GM21526 (cell line): ENCODE measurements around the gene VAMP7.
"Not testable (repeated sequence)": the region's sequence is repeated elsewhere in the genome, so short reads cannot be mapped to it uniquely, and the experiment has no call there.

Experiments
- ATAC-seq: cut with Tn5 transposase; IDR thresholded peaks from one replicate; pipeline ENCODE4 v1.9.1; 2021; ENCODE audit warnings: moderate library complexity; ENCODE audit not compliant: unreplicated experiment, low FRiP score

VAMP7 gene, protein sequence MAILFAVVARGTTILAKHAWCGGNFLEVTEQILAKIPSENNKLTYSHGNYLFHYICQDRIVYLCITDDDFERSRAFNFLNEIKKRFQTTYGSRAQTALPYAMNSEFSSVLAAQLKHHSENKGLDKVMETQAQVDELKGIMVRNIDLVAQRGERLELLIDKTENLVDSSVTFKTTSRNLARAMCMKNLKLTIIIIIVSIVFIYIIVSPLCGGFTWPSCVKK

GRCh38 chrX:155881158-155881993 lies at the start of gene VAMP7:
TSS of gene VAMP7 (plus strand) at chrX:155881345. CDS start at chrX:155889467, 8,122 bp downstream.
- peak; percentile 96 for ATAC-seq

DNA sequence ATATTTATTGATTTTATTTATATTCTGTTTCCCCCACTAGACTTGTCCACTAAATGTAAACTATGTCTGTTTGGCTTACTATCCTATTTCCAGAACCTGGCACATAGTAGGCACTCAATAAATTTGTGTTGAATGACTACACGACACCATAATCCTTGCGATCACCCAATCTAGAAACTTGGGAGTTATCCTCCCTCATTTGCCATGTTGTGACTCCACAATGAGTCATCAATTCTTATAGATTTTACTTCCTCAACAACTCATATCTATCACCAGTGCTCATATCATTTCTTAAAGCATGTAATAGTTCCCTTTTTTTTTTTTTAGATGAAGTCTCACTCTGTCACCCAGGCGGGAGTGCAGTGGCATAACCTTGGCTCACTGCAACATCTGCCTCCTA lies 39.9 kb upstream of the VAMP7 start:
- ATAC-seq = no peak

DNA sequence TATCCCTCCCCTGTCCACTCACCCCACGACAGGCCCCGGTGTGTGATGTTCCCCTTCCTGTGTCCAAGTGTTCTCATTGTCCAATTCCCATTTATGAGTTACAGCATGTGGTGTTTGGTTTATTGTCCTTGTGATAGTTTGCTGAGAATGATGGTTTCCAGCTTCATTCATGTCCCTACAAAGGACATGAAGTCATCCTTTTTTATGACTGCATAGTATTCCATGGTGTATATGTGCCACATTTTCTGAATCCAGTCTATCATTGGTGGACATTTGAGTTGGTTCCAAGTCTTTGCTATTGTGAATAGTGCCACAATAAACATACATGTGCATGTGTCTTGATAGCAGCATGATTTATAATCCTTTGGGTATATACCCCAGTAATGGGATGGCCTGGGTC lies 29.4 kb upstream of the VAMP7 start:
- ATAC-seq = not testable (repeated sequence)

DNA sequence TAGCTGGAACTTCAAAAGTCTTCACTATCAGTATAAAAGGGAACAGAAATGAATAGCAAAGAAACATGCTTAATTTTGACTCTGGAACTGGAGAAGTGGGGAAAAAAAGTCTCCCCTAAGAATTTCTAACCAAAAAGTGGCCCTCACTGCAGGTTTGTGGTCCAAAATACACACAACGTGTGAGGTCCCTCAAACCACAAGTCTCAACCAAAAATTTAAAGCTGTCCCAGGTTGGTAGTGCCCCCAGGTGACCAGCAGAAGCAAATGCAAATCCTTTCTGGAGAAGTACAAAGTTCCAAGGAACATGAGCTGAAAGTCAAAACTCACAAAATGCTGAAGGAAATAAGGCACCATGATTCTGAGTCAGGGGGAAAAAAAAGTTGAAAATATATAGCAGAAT lies 23.6 kb upstream of the VAMP7 start:
- ATAC-seq = no peak

DNA sequence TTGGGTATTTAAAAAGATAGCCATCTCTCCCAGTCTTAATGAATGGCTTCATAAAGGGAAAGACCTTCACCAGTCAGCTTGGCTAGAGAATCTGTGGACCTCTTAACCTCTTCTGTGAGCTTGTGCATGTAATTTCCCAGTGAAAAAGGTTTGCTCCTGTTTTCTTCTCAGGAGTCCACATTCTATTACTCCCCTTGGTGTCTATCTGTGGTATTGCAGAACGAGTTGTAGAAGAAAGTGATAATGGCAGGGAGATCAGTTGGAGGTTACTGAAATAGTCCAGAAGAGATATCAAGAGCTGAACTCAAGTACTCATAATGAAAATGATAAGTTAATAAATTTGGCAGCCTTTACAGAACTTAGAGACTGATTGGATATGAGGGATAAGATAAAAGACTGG lies 16.5 kb upstream of the VAMP7 start:
- ATAC-seq = no peak

DNA sequence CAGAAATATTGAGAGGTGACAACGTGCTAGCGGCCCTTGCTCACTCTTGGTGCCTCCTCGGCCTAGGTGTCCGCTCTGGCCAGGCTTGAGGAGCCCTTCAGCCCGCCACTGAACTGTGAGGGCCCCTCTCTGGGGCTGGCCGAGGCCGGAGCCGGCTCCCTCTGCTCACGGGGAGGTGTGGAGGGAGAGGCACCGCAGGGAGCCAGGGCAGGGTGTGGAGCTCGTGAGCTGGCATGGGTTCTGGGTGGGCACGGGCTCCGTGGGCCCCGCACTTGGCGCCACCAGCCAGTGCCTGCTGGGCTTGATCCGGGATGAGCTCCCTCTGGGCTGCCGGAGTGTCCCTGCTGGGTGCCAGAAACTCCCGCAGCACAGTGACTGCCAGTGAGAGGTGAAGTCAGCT lies 16.0 kb upstream of the VAMP7 start:
- ATAC-seq = no peak

GRCh38 chrX:155867821-155868220 lies 13.3 kb upstream of the VAMP7 start:
- ATAC-seq = no peak

DNA sequence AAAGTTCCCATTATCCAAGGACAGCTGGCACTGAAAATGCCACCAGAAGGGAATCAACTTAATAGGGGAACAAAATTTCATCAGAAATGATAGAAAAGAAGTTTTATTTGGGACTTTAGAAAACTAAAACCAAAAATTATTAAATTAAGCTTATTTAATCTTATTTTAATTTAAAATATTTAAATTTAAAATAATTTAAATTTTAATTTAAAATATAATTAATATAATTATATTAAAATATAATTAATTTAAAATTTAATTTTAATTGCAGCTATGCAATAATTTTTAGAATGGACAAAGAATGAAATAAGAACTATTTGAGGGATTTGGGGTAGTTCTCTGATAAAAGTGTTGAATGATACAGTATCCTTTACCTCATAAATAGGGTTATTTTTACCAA lies 10.2 kb upstream of the VAMP7 start:
- no peak for ATAC-seq

- no peak for ATAC-seq
Measured at GRCh38 chrX:155871934-155872333, 9.2 kb upstream of the VAMP7 start.

- no peak for ATAC-seq
Measured at GRCh38 chrX:155873188-155873587, 8.0 kb upstream of the VAMP7 start.

DNA sequence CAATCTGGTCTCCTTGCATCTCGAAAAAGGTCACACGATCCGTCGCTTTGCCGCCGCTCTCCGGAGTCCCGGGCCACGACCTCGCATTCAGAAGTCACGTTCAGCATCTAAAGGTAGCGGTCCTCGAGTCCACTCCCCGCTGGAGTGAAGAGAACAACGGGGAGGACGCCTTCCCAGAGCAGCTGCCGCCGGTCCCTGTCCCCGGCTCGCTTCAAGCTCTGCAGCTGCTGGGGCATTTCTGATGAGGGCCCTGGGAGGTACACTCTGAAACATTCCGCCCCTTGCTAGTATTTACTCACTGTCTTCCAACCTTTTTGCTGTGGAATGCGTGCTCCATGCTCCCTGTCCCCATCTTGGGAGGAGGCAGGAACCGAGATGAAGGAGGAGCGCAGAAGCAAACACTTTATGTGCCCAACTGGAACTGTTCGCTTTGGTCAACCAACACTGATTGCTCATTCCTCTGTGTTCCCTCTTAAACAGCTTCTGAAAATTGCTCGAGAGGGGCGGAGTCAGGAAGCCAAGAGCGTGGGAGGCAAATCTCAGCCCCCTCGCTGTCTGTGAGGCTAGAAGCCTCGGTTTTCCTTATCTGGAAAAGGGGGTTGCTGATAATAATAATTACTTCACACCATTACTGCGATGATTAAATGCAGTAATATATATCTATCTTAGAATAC lies 6.4 kb upstream of the VAMP7 start:
- no peak for ATAC-seq

DNA sequence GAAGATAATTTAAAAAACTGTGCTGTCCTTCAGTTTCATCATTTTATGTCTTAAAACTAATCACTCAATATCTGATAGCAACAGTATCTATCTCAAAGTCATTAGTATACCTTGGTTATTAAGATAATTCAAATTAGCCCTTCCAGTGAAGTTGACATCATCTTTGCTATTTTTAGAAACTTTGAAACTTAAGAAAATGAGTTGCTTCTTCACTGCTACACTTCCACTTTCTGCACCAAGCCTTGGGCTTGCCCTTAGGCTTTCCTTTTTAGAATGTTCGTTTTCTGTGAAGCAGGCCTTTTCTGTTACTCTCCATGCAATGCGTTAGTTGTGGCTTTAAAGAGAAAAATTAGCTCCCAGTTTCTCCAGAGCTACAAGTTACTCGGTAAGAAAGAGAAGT lies 4.4 kb upstream of the VAMP7 start:
- no peak for ATAC-seq

DNA sequence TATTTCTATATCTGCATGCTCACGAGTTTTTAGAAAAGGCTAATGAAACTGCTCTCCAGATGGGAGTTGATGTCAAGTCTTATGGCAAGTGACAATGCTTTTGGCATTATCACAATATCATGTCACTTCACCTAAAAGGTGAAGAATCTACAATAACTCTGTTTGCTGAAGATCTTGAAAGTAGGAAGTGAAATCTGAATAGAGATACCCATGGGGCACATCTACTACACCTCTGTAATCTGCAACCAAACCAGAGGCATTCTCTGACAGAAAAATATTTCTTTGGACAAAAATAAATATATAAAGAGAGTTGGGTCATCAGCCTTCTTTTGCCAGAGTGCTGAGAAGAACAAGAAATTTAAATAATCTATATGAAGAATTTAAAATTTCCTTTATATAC lies 3.9 kb upstream of the VAMP7 start:
- ATAC-seq = no peak

- peak; percentile 9 for ATAC-seq
Measured at GRCh38 chrX:155880586-155881157, 473 bp upstream of the VAMP7 start.

GRCh38 chrX:155886409-155886808 lies 5.3 kb downstream of the VAMP7 start:
- no peak for ATAC-seq

GRCh38 chrX:155888139-155888538 lies 7.0 kb downstream of the VAMP7 start:
- no peak for ATAC-seq

DNA sequence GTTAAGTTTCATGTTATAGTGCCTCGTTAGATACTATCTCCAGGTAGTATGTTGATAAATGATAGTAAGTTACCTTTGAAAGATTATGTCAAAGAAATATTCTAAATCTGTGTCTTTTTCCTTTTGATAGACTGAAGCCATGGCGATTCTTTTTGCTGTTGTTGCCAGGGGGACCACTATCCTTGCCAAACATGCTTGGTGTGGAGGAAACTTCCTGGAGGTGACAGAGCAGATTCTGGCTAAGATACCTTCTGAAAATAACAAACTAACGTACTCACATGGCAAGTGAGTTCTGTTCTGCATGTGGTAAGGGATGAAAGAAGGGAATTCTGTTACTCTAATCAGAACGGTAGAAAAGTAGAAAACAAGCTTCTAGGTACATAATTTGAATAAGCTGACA lies 8.2 kb downstream of the VAMP7 start:
- no peak for ATAC-seq

DNA sequence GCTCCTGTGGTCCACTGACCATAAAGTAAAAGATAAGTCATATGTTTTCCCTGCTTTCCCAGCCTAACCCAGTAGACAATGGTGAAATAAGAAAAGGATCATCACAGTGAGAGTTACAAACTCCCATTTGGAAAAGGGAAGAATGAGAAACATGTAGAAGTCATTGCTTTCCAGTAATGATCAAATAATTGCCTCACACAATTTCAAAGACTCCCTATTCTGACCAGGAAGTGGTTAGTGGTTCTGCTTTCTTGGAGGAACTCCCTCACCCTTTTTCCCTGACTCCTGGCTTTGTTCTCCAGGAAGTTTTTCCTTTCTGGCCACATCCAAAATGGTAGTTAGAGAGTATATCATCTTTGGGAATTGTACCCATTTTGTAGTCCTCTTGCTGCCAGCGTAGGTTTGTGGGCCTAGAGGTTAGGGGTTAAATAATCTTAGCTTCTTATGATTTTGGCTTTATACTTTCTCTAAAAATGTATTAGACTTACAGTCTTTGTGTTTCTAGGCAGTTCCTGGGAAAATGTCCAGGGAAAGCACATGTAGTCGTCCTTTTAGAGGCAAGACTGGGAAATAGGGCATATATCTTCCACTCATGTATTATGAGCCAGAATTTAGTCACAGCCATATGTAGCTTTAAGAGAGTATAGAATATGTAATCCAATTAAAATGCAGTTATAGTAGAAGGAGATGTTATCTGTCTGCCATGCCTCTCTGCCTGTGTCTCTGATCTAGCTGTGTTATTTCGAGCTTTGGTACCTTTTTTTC lies 10.5 kb downstream of the VAMP7 start:
- ATAC-seq = no peak

DNA sequence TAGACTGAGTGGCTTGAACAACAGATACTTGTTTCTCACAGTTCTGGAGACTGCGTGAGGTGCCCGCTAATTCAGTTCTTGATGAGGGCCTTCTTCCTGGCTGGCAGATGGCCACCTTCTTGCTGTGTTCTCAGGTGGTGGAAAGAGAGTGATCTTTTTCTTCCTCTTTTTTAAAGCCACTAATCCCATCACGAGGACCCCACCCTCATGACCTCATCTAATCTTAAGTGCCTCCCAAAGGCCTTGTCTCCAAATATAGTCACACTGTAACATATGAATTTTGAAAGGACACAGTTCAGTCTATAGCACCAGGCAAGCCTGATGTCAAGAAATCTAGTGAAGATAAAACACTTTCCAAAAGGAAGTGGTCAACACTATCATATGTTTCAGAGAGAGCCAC lies 12.4 kb downstream of the VAMP7 start:
- no peak for ATAC-seq

- no peak for ATAC-seq
Measured at GRCh38 chrX:155896512-155896911, 15.4 kb downstream of the VAMP7 start.

DNA sequence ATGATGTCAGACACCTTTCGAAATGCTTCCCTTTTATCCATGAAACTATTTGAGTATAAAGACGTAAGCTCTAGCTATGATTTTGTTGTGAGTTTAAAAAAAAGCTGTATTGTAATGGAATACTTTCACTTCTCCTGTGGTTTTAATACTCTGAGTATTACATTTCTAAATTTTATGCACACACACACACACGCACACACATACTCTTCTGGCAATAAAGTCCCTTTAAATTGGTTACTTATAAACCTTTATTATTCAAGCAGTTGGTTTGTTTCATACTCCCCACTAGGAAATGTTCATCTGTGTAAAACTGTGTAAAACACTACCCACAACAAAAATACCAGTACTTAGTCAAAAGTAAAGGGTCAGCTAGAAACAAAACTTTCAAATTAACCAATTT lies 18.2 kb downstream of the VAMP7 start:
- no peak for ATAC-seq
